ENCODE data around the gene PATE2.

Gene PATE2

DNA sequence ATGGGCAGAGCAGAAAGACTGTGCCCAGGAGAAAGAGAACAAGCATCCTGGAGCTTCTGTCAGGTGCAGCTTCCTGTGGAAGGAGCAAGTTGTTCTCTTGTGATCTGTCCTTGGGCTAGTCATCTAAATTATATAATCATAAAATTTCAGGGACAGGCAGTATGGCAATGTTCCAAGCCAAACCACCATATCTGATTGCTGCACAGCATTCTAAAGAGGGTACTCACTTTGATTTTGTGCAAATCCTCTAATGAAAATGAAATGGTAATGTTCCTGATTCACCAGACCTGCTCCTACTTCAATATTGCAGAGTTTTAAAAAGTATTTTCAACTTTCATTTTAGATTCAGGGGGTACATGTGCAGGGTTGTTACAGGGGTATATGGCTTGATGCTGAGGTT lies at the start of gene PATE2:
PATE2 (minus strand) TSS at position 101 of the 400 bp plus-strand sequence; CDS start at position 46, 55 bp downstream.
- no peak within 1 kb of the TSS for H3K4me3 ChIP-seq (ENCODE audit: low read depth, low read length)
- TF ChIP-seq, protein P1, sequence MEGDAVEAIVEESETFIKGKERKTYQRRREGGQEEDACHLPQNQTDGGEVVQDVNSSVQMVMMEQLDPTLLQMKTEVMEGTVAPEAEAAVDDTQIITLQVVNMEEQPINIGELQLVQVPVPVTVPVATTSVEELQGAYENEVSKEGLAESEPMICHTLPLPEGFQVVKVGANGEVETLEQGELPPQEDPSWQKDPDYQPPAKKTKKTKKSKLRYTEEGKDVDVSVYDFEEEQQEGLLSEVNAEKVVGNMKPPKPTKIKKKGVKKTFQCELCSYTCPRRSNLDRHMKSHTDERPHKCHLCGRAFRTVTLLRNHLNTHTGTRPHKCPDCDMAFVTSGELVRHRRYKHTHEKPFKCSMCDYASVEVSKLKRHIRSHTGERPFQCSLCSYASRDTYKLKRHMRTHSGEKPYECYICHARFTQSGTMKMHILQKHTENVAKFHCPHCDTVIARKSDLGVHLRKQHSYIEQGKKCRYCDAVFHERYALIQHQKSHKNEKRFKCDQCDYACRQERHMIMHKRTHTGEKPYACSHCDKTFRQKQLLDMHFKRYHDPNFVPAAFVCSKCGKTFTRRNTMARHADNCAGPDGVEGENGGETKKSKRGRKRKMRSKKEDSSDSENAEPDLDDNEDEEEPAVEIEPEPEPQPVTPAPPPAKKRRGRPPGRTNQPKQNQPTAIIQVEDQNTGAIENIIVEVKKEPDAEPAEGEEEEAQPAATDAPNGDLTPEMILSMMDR (IDR thresholded peaks at IDR 0.05; ENCODE audit: low read depth, low read length) = no peak
- in situ Hi-C loops (cut with HindIII; ENCODE audit: low sequenced_read_pairs) = no loop called here
- no peak for DNase-seq (ENCODE audit: low read depth, low spot score)

DNA sequence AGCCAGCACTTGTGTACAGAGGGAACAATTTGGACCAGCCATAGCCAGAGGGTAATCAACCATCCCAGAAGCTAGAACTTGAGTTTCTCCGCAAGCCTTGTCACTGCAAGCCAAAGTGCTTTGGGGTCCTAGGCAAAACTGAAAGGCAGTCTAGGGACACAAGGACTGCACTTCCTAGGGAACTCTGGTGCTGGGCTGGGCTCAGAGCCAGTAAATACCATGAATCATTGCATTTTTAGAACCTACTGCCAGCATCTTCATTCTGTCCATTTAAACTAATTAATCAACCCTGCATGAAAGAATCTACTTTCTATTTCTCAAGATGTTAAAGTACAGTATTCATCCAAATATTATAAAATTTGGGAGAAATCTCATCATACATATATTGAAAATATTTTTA lies 29.3 kb upstream of the PATE2 start:
- TF ChIP-seq, protein P1 (IDR thresholded peaks at IDR 0.05; ENCODE audit: low read depth, low read length) = no peak
- in situ Hi-C loops (cut with HindIII; ENCODE audit: low sequenced_read_pairs) = no loop called here
- H3K4me3 ChIP-seq (ENCODE audit: low read depth, low read length) = no peak overlapping the region
- DNase-seq (ENCODE audit: low read depth, low spot score) = no peak

DNA sequence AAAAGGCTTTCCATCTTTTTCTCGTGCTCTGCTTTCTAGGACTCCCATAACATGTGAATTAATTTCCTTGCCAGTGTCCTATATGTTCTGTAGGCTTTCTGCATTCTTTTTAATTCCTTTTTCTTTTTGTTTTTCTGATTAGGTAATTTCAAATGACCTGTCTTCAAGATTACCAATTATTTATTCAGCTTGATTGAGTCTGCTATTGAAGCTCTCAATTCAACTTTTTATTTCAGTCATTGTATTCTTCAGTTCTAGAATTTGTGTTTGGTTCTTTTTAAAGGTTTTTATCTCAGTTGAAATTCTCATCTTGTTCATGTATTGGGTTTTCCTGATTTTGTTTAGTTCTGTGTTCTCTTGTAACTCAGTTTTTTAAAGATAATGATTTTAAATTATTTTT lies 23.8 kb upstream of the PATE2 start:
- TF ChIP-seq, protein P1 (IDR thresholded peaks at IDR 0.05; ENCODE audit: low read depth, low read length) = no peak
- H3K4me3 ChIP-seq (ENCODE audit: low read depth, low read length) = no peak overlapping the region
- no peak for DNase-seq (ENCODE audit: low read depth, low spot score)
- in situ Hi-C loops (cut with HindIII; ENCODE audit: low sequenced_read_pairs) = no loop called here

- TF ChIP-seq, protein P1 (IDR thresholded peaks at IDR 0.05; ENCODE audit: low read depth, low read length) = no peak
- in situ Hi-C loops (cut with HindIII; ENCODE audit: low sequenced_read_pairs) = no loop called here
- no peak for DNase-seq (ENCODE audit: low read depth, low spot score)
- H3K4me3 ChIP-seq (ENCODE audit: low read depth, low read length) = no peak overlapping the region
These were observed 21.2 kb upstream of the PATE2 start for GRCh38 chr11:125799808-125800207.

GRCh38 chr11:125797641-125798040 lies 19.0 kb upstream of the PATE2 start:
- TF ChIP-seq, protein P1 (IDR thresholded peaks at IDR 0.05; ENCODE audit: low read depth, low read length) = no peak
- no peak overlapping the region for H3K4me3 ChIP-seq (ENCODE audit: low read depth, low read length)
- DNase-seq (ENCODE audit: low read depth, low spot score) = no peak
- in situ Hi-C loops (cut with HindIII; ENCODE audit: low sequenced_read_pairs) = no loop called here

GRCh38 chr11:125790825-125791224 lies 12.2 kb upstream of the PATE2 start:
- in situ Hi-C loops (cut with HindIII; ENCODE audit: low sequenced_read_pairs) = no loop called here
- TF ChIP-seq, protein P1 (IDR thresholded peaks at IDR 0.05; ENCODE audit: low read depth, low read length) = no peak

GRCh38 chr11:125787827-125788226 lies 9.2 kb upstream of the PATE2 start, which contains the start of gene PATE3:
TSS of gene PATE3 (plus strand) at chr11:125788127. CDS start at chr11:125788152, 25 bp downstream.
- TF ChIP-seq, protein P1 (IDR thresholded peaks at IDR 0.05; ENCODE audit: low read depth, low read length) = no peak
- no peak for DNase-seq (ENCODE audit: low read depth, low spot score)
- H3K4me3 ChIP-seq (ENCODE audit: low read depth, low read length) = no peak within 1 kb of the TSS
- in situ Hi-C loops (cut with HindIII; ENCODE audit: low sequenced_read_pairs) = no loop called here

More at GRCh38 chr11:125790825-125791224, 12.2 kb upstream of the PATE2 start:
- DNase-seq (ENCODE audit: low read depth, low spot score) = no peak
- H3K4me3 ChIP-seq (ENCODE audit: low read depth, low read length) = no peak overlapping the region

Data from astrocyte of the spinal cord (primary cell).